Activated T-helper 1 cell treated with anti-CD3 and anti-CD28 coated beads, Interleukin-12 subunit alpha, Interleukin-12 subunit beta, Interleukin-2, Interleukin-4 antibody, amounts not matched to agents 30 ng/mL and 10 ng/mL and 1 ng/mL, durations not matched to agents 14 hours and 24 hours and 36 hours (primary cell): Measurements from ENCODE around the gene SYNRG. TPM values are rescaled to one million over a fixed set of nuclear protein-coding genes. Genes with fewer than 3 reads are reported as not detected.

ENCODE experiments used
- DNase-seq: peaks from one replicate; pipeline ENCODE4 v3.0.0; 2021; ENCODE audit warnings: low spot score
- H3K27ac Mint-ChIP-seq: one replicate; pipeline ENCODE4 v1.8.0; 2021; ENCODE audit warnings: mild to moderate bottlenecking, mixed read lengths
- H3K27me3 Mint-ChIP-seq: one replicate; pipeline ENCODE4 v1.8.0; 2022; ENCODE audit warnings: mild to moderate bottlenecking, moderate library complexity, mixed read lengths; ENCODE audit not compliant: insufficient read depth
- H3K36me3 Mint-ChIP-seq: one replicate; pipeline ENCODE4 v1.8.0; 2021; ENCODE audit warnings: low read depth, mixed read lengths
- H3K4me1 Mint-ChIP-seq: one replicate; pipeline ENCODE4 v1.8.0; 2021; ENCODE audit warnings: low read depth, mixed read lengths
- H3K4me3 Mint-ChIP-seq: one replicate; pipeline ENCODE4 v1.8.0; 2021; ENCODE audit warnings: mild to moderate bottlenecking, moderate library complexity, mixed read lengths
- H3K9me3 Mint-ChIP-seq: one replicate; pipeline ENCODE4 v1.8.0; 2021; ENCODE audit warnings: mixed read lengths
- intact Hi-C: fragments of 100-400 bp; cut with micrococcal nuclease; formaldehyde crosslinking; loops from one replicate; pipeline ENCODE4 v1.15.1; 2024
- total RNA-seq: library from RNA; stranded (reverse); gene quantifications from 2 replicates; pipeline ENCODE4 v1.2.3, GENCODE V29; 2022

The SYNRG gene, protein sequence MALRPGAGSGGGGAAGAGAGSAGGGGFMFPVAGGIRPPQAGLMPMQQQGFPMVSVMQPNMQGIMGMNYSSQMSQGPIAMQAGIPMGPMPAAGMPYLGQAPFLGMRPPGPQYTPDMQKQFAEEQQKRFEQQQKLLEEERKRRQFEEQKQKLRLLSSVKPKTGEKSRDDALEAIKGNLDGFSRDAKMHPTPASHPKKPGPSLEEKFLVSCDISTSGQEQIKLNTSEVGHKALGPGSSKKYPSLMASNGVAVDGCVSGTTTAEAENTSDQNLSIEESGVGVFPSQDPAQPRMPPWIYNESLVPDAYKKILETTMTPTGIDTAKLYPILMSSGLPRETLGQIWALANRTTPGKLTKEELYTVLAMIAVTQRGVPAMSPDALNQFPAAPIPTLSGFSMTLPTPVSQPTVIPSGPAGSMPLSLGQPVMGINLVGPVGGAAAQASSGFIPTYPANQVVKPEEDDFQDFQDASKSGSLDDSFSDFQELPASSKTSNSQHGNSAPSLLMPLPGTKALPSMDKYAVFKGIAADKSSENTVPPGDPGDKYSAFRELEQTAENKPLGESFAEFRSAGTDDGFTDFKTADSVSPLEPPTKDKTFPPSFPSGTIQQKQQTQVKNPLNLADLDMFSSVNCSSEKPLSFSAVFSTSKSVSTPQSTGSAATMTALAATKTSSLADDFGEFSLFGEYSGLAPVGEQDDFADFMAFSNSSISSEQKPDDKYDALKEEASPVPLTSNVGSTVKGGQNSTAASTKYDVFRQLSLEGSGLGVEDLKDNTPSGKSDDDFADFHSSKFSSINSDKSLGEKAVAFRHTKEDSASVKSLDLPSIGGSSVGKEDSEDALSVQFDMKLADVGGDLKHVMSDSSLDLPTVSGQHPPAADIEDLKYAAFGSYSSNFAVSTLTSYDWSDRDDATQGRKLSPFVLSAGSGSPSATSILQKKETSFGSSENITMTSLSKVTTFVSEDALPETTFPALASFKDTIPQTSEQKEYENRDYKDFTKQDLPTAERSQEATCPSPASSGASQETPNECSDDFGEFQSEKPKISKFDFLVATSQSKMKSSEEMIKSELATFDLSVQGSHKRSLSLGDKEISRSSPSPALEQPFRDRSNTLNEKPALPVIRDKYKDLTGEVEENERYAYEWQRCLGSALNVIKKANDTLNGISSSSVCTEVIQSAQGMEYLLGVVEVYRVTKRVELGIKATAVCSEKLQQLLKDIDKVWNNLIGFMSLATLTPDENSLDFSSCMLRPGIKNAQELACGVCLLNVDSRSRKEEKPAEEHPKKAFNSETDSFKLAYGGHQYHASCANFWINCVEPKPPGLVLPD (N-terminal part only)
- total RNA-seq = 51.3 and 51.4 TPM in 2 replicates

DNA sequence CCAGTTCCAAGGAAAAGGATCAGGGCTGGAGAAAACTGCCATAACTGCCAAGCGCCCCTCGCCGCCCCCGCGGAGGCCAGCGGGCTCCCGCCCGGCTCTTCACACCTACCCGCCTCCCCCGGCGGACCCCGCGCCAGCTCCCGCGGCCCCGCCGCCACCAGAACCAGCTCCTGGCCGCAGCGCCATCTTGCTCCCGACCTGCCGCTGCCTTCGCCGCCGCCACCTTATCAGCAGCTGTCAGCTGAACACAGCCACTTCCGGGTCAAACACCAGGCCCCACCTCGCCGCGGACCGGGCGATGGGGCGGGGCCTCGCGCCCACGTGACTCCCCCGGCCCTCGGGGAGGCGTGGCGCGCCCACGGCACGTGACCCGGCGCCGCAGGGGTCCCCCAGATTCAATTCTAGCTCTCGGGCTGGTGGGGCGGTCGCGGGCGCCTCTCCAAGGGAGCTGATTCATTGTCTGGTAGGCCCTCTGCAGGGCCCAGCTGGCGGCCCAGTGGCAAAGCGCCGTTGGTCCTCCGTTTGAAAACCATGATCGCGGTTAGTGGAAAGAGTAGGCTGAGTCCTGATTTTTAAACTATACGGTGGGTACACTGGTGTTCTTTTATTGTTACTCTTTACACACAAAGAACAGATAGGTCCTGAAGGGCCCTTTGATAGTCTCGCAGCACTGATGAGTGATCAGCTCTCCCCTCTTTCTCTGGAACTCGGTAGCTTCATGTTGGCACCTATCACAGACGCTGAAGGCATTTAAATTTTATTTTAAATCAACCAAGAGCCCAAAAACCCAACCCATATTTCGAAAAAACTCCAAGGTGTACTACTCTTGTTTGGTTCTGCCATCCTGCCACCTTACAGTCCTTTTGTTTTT is at the start of gene SYNRG:
TSS of gene SYNRG (minus strand) at position 249 of the 871 bp plus-strand sequence. CDS start at position 186, 63 bp downstream.
- Mint-ChIP-seq H3K9me3 (no peaks in the 10 kb centered on the region), H3K4me1 (peaks cover 35% of the 10 kb centered on the region), H3K36me3 (peaks cover 20% of the 10 kb centered on the region), H3K4me3 (peak within 1 kb of the TSS; percentile 74), H3K27me3 (no peaks in the 10 kb centered on the region), H3K27ac (peak within 1 kb of the TSS; percentile 88)
- DNase-seq = peak; percentile 92
- intact Hi-C loops = loop anchor here (2.0 to 10.0 kb wide), 8 partner anchors 121 to 1093 kb away; partner anchors contain the start of genes AATF, ACACA, DUSP14 and MRM1

DNA sequence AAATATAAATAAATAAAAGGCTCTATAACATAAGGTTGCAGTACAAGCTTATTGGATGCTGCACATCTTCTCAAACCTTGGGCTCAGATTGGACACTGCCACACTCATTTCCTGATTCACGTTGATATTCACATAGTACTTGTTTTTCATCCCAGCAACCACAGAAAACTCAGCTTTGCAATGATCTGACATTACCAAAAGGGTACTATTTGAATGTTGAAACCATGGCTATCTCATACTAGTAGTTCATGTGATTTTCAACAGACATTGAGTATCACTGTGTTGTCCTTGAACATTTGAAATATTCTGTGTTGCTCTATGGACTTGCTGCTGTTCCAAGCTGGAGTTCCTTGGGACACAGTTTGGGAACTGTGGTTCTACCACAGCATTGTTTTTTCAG is 48.0 kb upstream of the SYNRG start:
- Mint-ChIP-seq H3K4me1 (peaks cover 6% of the 10 kb centered on the region), H3K4me3 (no peak overlapping the region), H3K9me3 (no peaks in the 10 kb centered on the region), H3K36me3 (no peaks in the 10 kb centered on the region), H3K27ac (no peak overlapping the region), H3K27me3 (peaks cover 39% of the 10 kb centered on the region)
- intact Hi-C loops = no loop called here
- no peak for DNase-seq

DNA sequence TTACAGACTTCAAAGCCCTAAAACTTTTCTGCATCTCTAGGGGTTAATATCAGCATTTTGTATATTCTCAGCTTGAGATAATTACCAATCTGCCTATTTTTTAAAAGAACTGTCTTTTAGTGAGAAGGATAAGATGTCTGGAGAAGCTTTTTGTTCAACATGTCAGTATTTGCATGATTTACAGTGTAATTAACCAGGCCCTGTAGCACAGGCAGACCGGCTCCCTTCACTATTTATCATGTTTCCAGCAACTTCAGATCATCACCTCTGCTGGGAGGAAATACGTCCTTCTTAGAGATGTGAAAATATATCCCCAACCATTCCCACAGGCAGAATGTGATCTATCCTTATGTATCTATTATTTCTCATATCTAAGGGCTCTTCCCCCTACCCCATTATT is 42.6 kb upstream of the SYNRG start:
- intact Hi-C loops = loop anchor here (2.0 kb wide), 1 partner anchor 139 kb away; no protein-coding TSS in a partner anchor
- peaks cover 56% of the 10 kb centered on the region for H3K27me3 Mint-ChIP-seq
- no peak for DNase-seq
- peaks cover 18% of the 10 kb centered on the region for H3K4me1 Mint-ChIP-seq
- H3K4me3 Mint-ChIP-seq = no peak overlapping the region
- H3K9me3 Mint-ChIP-seq = no peaks in the 10 kb centered on the region
- H3K36me3 Mint-ChIP-seq = no peaks in the 10 kb centered on the region
- no peak overlapping the region for H3K27ac Mint-ChIP-seq

DNA sequence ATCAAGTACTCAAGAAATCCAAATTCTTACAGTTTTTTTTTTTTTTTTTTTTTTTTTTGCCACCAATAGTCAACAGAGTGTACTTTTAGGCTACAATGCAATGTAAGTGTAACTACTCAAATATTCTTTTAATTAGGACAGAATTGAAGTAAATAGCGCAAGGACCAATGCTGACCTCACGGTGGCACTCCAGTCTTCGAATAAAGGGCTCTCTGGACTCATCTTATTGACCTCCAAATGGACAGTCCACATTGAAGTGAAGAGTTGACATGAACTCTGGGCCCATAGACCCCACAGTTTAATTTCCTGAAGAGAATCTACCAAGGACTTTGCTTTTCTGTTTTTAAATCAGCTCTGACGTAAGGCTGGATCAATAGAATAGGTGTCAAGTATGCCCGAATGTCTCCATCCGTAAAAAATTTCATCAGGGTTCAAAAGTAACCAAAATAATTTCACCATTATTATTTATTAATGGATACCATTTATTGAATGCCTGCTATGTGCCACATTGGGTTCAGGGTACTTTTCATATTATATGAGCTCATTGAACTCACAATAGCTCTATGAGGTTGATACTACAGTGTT is 41.3 kb upstream of the SYNRG start:
- no peaks in the 10 kb centered on the region for H3K9me3 Mint-ChIP-seq
- H3K27ac Mint-ChIP-seq = no peak overlapping the region
- no peak overlapping the region for H3K4me3 Mint-ChIP-seq
- intact Hi-C loops = loop anchor here (2.0 kb wide), 1 partner anchor 140 kb away; no protein-coding TSS in a partner anchor
- no peak for DNase-seq
- peaks cover 67% of the 10 kb centered on the region for H3K27me3 Mint-ChIP-seq
- H3K36me3 Mint-ChIP-seq = no peaks in the 10 kb centered on the region
- H3K4me1 Mint-ChIP-seq = peaks cover 18% of the 10 kb centered on the region

DNA sequence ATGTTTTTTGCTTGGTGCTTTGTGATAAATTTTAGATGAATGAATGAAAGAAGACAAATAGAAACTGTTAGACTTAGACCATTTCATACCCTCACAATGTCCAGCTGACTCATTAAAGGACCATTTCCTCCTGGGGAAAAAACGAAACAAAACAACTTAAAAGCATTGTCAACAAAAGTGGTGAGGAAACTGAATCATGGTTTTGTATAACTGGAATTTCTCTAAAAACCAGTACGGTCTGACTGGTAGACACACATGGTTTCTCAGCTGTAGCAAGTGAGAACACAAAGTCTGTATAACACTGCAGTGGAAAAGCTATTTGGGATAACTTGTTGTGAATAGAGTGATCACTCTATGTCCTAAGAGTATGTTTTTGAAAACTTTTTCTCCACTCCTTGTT is 39.3 kb upstream of the SYNRG start:
- Mint-ChIP-seq H3K4me3 (no peak overlapping the region), H3K4me1 (peaks cover 25% of the 10 kb centered on the region), H3K27ac (no peak overlapping the region), H3K36me3 (no peaks in the 10 kb centered on the region), H3K27me3 (peaks cover 67% of the 10 kb centered on the region), H3K9me3 (no peaks in the 10 kb centered on the region)
- intact Hi-C loops = no loop called here
- DNase-seq = no peak

DNA sequence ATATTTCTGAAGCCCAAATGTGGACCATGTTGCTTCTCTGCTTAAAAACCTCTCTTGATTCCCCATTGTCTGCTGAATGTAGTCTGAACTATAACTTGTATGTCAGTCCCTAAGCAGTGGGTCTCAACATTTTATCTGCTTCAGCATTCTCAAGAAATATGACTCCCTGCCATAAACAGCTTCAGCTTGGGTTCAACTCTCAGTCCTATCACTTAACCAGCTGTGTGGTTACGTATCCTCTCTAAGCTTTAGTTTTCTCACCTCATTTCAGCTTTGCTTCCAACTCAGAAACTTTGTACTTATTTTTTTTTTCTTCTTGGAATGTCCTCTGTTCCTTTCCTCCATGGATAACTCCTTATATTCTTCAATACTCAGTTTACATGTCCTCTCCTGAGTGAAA is 38.6 kb upstream of the SYNRG start:
- Mint-ChIP-seq H3K36me3 (peaks cover under 1% of the 10 kb centered on the region), H3K4me1 (peaks cover 23% of the 10 kb centered on the region), H3K9me3 (no peaks in the 10 kb centered on the region), H3K27me3 (peaks cover 64% of the 10 kb centered on the region), H3K4me3 (no peak overlapping the region), H3K27ac (no peak overlapping the region)
- intact Hi-C loops = no loop called here
- no peak for DNase-seq

DNA sequence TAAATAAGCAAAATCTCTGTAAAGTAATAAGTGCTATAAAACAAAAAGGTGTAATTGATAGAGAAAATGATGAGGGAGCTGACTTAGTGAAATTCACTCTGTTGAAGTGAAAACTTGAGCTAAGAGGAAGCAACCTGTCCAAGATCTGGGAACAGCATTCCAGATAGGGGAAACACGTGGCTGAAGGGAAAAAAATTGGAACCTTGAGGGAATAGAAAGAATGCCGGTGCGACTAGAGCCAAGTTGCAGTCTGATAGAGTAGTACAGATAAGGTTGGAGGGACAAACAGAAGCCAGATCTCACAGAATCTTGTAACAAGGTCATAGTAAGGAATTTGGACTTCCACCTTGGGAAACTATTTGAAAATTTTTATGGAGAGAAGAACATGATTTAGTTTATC is 34.7 kb upstream of the SYNRG start:
- DNase-seq = no peak
- H3K36me3 Mint-ChIP-seq = peaks cover 22% of the 10 kb centered on the region
- peak overlapping the region; percentile 96 for H3K4me3 Mint-ChIP-seq
- intact Hi-C loops = loop anchor here (1.0 to 5.0 kb wide), 4 partner anchors 36 to 172 kb away; no protein-coding TSS in a partner anchor
- no peaks in the 10 kb centered on the region for H3K9me3 Mint-ChIP-seq
- peaks cover 39% of the 10 kb centered on the region for H3K4me1 Mint-ChIP-seq
- H3K27me3 Mint-ChIP-seq = peaks cover 41% of the 10 kb centered on the region
- no peak overlapping the region for H3K27ac Mint-ChIP-seq

DNA sequence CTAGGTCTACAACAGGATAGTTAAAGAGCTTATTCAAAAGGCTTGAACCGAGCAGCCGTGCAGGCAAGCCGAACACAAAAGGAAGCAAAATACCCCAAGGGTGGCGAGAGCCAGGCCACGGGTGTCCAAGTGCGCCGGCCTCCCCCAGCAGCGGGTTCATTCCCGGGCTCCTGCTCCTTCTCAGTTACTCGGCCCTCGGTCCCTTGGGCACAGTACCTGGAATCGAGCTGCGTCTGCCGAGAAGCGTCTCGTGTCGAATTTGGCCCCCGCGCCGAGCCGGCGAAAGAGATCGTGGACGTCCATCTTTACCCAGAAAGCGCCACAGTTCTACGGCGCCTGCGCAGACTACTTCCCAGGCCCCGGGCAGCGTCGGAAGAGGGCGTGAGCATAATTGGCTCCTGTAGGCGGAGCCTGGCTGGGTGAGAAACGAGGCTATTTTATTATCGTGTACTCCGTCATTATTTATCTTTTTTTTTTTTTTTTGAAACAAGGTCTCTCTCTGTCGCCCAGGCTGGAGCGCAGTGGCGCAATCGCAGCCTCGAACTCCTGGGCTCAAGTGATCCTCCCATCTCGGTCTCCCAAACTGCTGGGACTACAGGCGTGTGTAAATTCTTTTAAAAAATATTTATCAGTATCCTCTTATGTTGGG is 34.0 kb upstream of the SYNRG start, which contains the start of gene DDX52:
TSS of gene DDX52 (minus strand) at position 329 of the 649 bp plus-strand sequence. CDS start at position 303, 26 bp downstream.
- H3K4me1 Mint-ChIP-seq = peaks cover 33% of the 10 kb centered on the region
- intact Hi-C loops = loop anchor here (1.0 to 5.0 kb wide), 4 partner anchors 35 to 173 kb away; no protein-coding TSS in a partner anchor
- DNase-seq = peak; percentile 83
- H3K27me3 Mint-ChIP-seq = peaks cover 36% of the 10 kb centered on the region
- peak within 1 kb of the TSS; percentile 96 for H3K4me3 Mint-ChIP-seq
- H3K9me3 Mint-ChIP-seq = no peaks in the 10 kb centered on the region
- H3K27ac Mint-ChIP-seq = peak within 1 kb of the TSS; percentile 81
- H3K36me3 Mint-ChIP-seq = peaks cover 25% of the 10 kb centered on the region

DNA sequence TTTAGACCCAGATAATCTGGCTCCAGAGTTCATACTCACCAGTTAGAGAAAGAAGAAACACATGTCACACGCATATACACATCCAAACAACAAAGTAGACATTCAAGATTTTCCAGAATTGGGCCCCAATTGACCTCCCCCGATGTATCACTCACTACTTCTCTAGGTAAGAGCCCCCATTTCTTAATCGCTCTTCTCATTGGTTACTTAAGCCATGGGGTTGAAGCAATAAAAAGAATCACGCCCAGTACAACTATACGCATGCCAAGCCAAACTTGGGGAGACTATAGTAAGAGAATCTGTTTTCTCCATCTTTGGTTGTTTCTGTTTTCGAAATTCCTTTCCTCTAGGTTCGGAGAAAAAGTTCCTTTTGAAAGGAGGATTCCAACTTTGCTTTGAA is 33.5 kb upstream of the SYNRG start:
- intact Hi-C loops = loop anchor here (1.0 to 5.0 kb wide), 4 partner anchors 34 to 174 kb away; no protein-coding TSS in a partner anchor
- Mint-ChIP-seq H3K27me3 (peaks cover 31% of the 10 kb centered on the region), H3K4me3 (peak overlapping the region; percentile 96), H3K36me3 (peaks cover 31% of the 10 kb centered on the region), H3K9me3 (no peaks in the 10 kb centered on the region), H3K27ac (peak overlapping the region; percentile 81), H3K4me1 (peaks cover 31% of the 10 kb centered on the region)
- DNase-seq = no peak

DNA sequence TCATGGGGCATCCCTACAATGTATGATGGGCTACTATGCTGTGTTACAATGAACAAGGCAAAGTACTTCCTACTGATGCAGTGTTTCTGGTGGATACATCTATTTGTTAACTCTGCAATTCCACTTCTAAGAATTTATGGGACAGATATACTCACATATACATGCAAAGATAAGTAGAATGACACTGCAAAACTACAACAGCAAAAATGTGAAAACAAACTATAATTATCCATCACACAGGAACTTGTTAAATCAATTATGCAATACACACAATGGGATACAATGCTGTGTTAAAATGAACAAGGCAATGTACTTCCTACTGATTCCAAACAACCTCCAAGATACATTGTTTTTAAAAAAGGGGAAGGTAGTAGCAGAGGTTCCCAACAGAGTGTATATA is 30.8 kb upstream of the SYNRG start:
- Mint-ChIP-seq H3K27me3 (peaks cover 11% of the 10 kb centered on the region), H3K27ac (no peak overlapping the region), H3K4me3 (peak overlapping the region; percentile 25), H3K4me1 (peaks cover 31% of the 10 kb centered on the region), H3K36me3 (peaks cover 47% of the 10 kb centered on the region), H3K9me3 (no peaks in the 10 kb centered on the region)
- no peak for DNase-seq
- intact Hi-C loops = loop anchor here (5.0 kb wide), 1 partner anchor 132 kb away; no protein-coding TSS in a partner anchor

DNA sequence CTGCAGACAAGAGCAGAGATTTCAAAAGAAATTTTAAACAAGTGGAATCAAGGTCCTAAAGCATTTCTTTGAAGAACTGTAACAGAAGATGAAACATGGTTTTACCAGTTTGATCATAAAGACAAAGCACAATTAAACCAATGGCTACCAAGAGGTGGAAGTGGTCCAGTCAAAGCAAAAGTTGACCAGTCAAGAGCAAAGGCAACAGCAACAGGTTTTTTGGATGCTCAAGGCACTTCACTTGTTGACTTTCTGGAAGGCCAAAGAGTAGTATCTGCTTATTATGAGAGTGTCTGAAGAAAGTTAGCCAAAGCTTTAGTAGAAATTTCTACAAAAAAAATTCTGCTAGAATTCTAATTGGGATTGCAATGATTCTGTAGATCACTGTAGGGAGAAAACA is 28.7 kb upstream of the SYNRG start:
- no peaks in the 10 kb centered on the region for H3K9me3 Mint-ChIP-seq
- no peak overlapping the region for H3K4me3 Mint-ChIP-seq
- intact Hi-C loops = no loop called here
- peaks cover 20% of the 10 kb centered on the region for H3K4me1 Mint-ChIP-seq
- H3K27ac Mint-ChIP-seq = no peak overlapping the region
- H3K27me3 Mint-ChIP-seq = no peaks in the 10 kb centered on the region
- DNase-seq = no peak
- H3K36me3 Mint-ChIP-seq = peaks cover 51% of the 10 kb centered on the region
